Measurements from ENCODE around the gene LFNG. TPM values are rescaled to one million over a fixed set of nuclear protein-coding genes. Genes with fewer than 3 reads are reported as not detected.

LFNG gene
- total and polyA plus RNA-seq, 2 of the 13 experiments (the other 11 are each of a cell fraction or from before 2014, with no cell fraction given), result 0.44 to 1.5 TPM

DNA sequence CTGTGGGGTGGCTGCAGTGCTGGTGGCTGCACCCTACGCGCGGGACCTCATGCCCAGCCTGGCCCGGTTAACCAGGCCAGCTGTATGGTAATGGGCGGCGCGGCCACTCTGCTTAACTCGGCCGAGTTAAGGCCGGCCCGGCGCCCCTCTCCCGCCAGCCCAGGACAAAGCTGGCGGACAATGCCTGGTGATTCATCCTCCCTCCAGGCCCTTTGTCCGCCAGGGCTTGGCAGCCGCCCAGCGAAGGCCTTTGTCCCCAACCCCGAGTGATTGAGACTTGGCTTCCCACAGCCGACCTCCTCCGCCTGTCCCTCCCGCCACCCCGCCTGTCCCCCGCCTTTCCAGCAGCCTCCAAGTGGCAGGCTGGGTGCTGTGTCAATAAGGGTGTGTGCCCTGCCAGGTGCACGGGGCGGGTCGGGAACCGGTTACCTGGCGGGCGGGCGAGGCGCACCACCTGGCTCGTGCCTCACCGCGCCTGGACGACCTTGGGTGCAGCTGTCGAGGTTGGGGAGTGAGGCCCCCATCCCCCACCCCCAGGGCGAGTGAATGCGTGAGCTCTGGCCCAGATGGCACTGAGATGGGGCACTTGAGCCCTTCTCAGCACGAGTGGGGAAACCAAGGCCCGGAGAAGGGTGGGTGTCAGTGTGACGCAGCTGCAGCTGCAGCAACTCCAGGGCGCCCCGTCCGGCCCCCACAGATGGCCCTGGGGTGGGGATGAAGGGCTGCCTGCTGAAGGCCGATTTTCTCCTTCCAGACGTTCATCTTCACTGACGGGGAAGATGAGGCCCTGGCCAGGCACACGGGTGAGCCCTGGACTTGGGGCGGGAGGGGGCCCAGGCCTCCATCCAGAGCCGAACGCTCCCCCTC, 4.6 kb downstream of the LFNG start (continued):
- TF ChIP-seq, protein P1, sequence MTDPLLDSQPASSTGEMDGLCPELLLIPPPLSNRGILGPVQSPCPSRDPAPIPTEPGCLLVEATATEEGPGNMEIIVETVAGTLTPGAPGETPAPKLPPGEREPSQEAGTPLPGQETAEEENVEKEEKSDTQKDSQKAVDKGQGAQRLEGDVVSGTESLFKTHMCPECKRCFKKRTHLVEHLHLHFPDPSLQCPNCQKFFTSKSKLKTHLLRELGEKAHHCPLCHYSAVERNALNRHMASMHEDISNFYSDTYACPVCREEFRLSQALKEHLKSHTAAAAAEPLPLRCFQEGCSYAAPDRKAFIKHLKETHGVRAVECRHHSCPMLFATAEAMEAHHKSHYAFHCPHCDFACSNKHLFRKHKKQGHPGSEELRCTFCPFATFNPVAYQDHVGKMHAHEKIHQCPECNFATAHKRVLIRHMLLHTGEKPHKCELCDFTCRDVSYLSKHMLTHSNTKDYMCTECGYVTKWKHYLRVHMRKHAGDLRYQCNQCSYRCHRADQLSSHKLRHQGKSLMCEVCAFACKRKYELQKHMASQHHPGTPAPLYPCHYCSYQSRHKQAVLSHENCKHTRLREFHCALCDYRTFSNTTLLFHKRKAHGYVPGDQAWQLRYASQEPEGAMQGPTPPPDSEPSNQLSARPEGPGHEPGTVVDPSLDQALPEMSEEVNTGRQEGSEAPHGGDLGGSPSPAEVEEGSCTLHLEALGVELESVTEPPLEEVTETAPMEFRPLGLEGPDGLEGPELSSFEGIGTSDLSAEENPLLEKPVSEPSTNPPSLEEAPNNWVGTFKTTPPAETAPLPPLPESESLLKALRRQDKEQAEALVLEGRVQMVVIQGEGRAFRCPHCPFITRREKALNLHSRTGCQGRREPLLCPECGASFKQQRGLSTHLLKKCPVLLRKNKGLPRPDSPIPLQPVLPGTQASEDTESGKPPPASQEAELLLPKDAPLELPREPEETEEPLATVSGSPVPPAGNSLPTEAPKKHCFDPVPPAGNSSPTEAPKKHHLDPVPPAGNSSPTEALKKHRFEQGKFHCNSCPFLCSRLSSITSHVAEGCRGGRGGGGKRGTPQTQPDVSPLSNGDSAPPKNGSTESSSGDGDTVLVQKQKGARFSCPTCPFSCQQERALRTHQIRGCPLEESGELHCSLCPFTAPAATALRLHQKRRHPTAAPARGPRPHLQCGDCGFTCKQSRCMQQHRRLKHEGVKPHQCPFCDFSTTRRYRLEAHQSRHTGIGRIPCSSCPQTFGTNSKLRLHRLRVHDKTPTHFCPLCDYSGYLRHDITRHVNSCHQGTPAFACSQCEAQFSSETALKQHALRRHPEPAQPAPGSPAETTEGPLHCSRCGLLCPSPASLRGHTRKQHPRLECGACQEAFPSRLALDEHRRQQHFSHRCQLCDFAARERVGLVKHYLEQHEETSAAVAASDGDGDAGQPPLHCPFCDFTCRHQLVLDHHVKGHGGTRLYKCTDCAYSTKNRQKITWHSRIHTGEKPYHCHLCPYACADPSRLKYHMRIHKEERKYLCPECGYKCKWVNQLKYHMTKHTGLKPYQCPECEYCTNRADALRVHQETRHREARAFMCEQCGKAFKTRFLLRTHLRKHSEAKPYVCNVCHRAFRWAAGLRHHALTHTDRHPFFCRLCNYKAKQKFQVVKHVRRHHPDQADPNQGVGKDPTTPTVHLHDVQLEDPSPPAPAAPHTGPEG (CRISPR knock-in tag; IDR thresholded peaks at IDR 0.05), result no peak
- peak; percentile 52 for TF ChIP-seq PITX1 (CRISPR knock-in tag; IDR thresholded peaks at IDR 0.05)
- peak; percentile 47 for TF ChIP-seq SAP130 (CRISPR knock-in tag; IDR thresholded peaks at IDR 0.05; ENCODE audit: low read depth)
- TF ChIP-seq ZNF687 (CRISPR knock-in tag; IDR thresholded peaks at IDR 0.05), result peak; percentile 60
- 0 out of 2 replicates have a peak, but pooled peaks have one; percentile 30 for TF ChIP-seq FOSL1 (CRISPR knock-in tag; IDR thresholded peaks at IDR 0.05; ENCODE audit: borderline replicate concordance)
- peak; percentile 55; the same call in 1 of the 2 replicates for TF ChIP-seq ZNF460 (CRISPR knock-in tag; IDR thresholded peaks at IDR 0.05; ENCODE audit: borderline replicate concordance)
- TF ChIP-seq HNRNPLL (IDR thresholded peaks at IDR 0.05; ENCODE audit: low read depth, low read length, poor library complexity, severe bottlenecking), result peak; percentile 46
- peak; percentile 64 for TF ChIP-seq HNRNPL (IDR thresholded peaks at IDR 0.05; ENCODE audit: low read depth, low read length)
- TF ChIP-seq, protein P2, sequence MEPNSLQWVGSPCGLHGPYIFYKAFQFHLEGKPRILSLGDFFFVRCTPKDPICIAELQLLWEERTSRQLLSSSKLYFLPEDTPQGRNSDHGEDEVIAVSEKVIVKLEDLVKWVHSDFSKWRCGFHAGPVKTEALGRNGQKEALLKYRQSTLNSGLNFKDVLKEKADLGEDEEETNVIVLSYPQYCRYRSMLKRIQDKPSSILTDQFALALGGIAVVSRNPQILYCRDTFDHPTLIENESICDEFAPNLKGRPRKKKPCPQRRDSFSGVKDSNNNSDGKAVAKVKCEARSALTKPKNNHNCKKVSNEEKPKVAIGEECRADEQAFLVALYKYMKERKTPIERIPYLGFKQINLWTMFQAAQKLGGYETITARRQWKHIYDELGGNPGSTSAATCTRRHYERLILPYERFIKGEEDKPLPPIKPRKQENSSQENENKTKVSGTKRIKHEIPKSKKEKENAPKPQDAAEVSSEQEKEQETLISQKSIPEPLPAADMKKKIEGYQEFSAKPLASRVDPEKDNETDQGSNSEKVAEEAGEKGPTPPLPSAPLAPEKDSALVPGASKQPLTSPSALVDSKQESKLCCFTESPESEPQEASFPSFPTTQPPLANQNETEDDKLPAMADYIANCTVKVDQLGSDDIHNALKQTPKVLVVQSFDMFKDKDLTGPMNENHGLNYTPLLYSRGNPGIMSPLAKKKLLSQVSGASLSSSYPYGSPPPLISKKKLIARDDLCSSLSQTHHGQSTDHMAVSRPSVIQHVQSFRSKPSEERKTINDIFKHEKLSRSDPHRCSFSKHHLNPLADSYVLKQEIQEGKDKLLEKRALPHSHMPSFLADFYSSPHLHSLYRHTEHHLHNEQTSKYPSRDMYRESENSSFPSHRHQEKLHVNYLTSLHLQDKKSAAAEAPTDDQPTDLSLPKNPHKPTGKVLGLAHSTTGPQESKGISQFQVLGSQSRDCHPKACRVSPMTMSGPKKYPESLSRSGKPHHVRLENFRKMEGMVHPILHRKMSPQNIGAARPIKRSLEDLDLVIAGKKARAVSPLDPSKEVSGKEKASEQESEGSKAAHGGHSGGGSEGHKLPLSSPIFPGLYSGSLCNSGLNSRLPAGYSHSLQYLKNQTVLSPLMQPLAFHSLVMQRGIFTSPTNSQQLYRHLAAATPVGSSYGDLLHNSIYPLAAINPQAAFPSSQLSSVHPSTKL (CRISPR knock-in tag; IDR thresholded peaks at IDR 0.05), result peak; percentile 47; the same call in 1 of the 2 replicates
- TF ChIP-seq POLR2A (IDR thresholded peaks at IDR 0.05; ENCODE audit: insufficient read depth in 1 of 2, low read depth in 2 of 2, low read length in 2 of 2), result no peak
- TF ChIP-seq CBX2 (IDR thresholded peaks at IDR 0.05; ENCODE audit: low read depth, low read length), result no peak
- TF ChIP-seq CBX2 (CRISPR knock-in tag; IDR thresholded peaks at IDR 0.05; ENCODE audit: low read depth), result no peak
- TF ChIP-seq RARA (CRISPR knock-in tag; IDR thresholded peaks at IDR 0.05), result peak; percentile 21; the same call in 1 of the 2 replicates

Measured in HepG2 (cell line).